Vagina (tissue), 2 donors: ENCODE data around the gene PCDHA9. TPM values are rescaled to one million over a fixed set of nuclear protein-coding genes. Genes with fewer than 3 reads are reported as not detected.
A peak's percentile ranks its signal among the peaks of the same experiment; 100 is the strongest.
"Not testable (repeated sequence)": the region's sequence is repeated elsewhere in the genome, so short reads cannot be mapped to it uniquely, and the experiment has no call there.

ENCODE experiments used
- DNase-seq, 2 donors: peaks; one replicate each; pipeline ENCODE4 v3.0.0-alpha.2; 2017; ENCODE audit errors: extremely low spot score in 2 of 2
- H3K27ac ChIP-seq: fragments of 200-600 bp; sonication (generic); one replicate; pipeline ENCODE4 v1.5.1; 2019
- H3K27me3 ChIP-seq: fragments of 200-600 bp; sonication (generic); one replicate; pipeline ENCODE4 v1.5.1; 2019
- H3K36me3 ChIP-seq, 2 donors: fragments of 200-600 bp; sonication (generic); one replicate each; pipeline ENCODE4 v1.5.1; 2017 to 2019
- H3K4me1 ChIP-seq: fragments of 200-600 bp; sonication (generic); one replicate; pipeline ENCODE4 v1.5.1; 2019
- H3K4me3 ChIP-seq, 2 donors: fragments of 200-600 bp; sonication (generic); 1 replicate in 1 of 2; 2 replicates in 1 of 2; pipeline ENCODE4 v1.5.1; 2016 to 2019
- H3K9me3 ChIP-seq: fragments of 200-600 bp; sonication (generic); one replicate; pipeline ENCODE4 v1.5.1; 2019
- POLR2A ChIP-seq, 2 donors: fragments of 450-650 bp; IDR thresholded peaks; one replicate each; pipeline ENCODE4 v1.6.1; 2017; ENCODE audit warnings: antibody characterized with exemption in 2 of 2, mild to moderate bottlenecking in 2 of 2, moderate library complexity in 2 of 2
- POLR2AphosphoS5 ChIP-seq, 2 donors: sonication (generic); formaldehyde crosslinking; IDR thresholded peaks; one replicate each; pipeline ENCODE4 v1.9.0; 2017; ENCODE audit warnings: antibody characterized with exemption in 2 of 2, mild to moderate bottlenecking in 2 of 2, low read depth in 1 of 2; ENCODE audit not compliant: insufficient read depth in 1 of 2
- intact Hi-C: fragments of 100-400 bp; cut with DNase I; formaldehyde crosslinking; loops from one replicate; pipeline ENCODE4 v1.15.1; 2023
- total RNA-seq: library from RNA; depleted of rRNA; stranded (reverse); fragments of >200 nt; gene quantifications from one replicate; pipeline ENCODE4 v1.2.3, GENCODE V29; 2016
- TF ChIP-seq, protein P1 (sequence below), 3 experiments: fragments of 450-650 bp in 2 of 3; fragments of 200-600 bp in 1 of 3; sonication (generic) in 1 of 3; IDR thresholded peaks; one replicate each; pipeline ENCODE4 v1.5.1; 2017 to 2019; ENCODE audit warnings: antibody characterized with exemption in 3 of 3, mild to moderate bottlenecking in 2 of 3, moderate library complexity in 2 of 3

PCDHA9 gene
- total RNA-seq, 1 donor from 2014 or later, result 0.25 TPM

DNA sequence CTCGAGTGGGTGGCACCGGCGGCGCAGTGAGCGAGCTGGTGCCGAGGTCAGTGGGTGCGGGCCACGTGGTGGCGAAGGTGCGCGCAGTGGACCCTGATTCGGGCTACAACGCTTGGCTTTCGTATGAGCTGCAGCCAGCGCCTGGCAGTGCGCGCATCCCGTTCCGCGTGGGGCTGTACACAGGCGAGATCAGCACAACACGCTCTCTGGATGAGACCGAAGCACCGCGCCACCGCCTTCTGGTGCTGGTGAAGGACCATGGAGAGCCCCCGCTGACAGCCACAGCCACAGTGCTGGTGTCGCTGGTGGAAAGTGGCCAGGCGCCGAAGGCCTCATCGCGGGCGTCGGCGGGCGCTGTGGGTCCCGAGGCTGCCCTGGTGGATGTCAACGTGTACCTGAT lies 24.7 kb upstream of the PCDHA9 start:
- DNase-seq, result no peak
- H3K27me3 ChIP-seq, result no peaks in the 10 kb centered on the region
- H3K36me3 ChIP-seq, result no peaks in the 10 kb centered on the region
- intact Hi-C loops, result no loop called here
- peaks cover 3% of the 10 kb centered on the region for H3K9me3 ChIP-seq
- TF ChIP-seq POLR2A (IDR thresholded peaks at IDR 0.05), result no peak
- no peak for TF ChIP-seq POLR2AphosphoS5 (IDR thresholded peaks at IDR 0.05; ENCODE audit: insufficient read depth in 1 of 2, low read depth in 1 of 2)
- TF ChIP-seq, protein P1, sequence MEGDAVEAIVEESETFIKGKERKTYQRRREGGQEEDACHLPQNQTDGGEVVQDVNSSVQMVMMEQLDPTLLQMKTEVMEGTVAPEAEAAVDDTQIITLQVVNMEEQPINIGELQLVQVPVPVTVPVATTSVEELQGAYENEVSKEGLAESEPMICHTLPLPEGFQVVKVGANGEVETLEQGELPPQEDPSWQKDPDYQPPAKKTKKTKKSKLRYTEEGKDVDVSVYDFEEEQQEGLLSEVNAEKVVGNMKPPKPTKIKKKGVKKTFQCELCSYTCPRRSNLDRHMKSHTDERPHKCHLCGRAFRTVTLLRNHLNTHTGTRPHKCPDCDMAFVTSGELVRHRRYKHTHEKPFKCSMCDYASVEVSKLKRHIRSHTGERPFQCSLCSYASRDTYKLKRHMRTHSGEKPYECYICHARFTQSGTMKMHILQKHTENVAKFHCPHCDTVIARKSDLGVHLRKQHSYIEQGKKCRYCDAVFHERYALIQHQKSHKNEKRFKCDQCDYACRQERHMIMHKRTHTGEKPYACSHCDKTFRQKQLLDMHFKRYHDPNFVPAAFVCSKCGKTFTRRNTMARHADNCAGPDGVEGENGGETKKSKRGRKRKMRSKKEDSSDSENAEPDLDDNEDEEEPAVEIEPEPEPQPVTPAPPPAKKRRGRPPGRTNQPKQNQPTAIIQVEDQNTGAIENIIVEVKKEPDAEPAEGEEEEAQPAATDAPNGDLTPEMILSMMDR (IDR thresholded peaks at IDR 0.05), result no peak
- no peaks in the 10 kb centered on the region for H3K4me1 ChIP-seq
- H3K4me3 ChIP-seq, result no peak overlapping the region
- no peak overlapping the region for H3K27ac ChIP-seq

DNA sequence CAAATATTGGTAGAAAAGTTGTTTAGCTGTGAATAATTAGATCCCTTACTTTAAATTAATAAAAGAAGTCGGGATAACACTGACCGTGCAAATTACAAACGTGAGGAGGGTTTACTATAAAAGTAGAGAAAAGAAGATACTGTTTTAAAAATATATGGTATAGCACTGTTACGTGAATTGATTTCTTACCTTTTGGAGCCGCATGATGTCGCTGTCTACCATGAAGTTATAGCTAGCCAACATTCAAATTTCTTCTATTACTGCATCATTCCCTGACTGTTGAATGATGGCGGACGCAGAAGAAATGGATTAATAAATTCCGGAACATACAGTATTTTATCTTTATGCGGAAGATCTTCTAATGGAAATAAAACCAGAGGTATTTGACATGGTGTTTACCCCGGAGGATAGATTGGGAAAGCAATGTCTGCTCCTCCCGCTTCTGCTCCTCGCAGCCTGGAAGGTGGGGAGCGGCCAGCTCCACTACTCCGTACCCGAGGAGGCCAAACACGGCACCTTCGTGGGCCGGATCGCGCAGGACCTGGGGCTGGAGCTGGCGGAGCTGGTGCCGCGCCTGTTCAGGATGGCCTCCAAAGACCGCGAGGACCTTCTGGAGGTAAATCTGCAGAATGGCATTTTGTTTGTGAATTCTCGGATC lies 20.3 kb upstream of the PCDHA9 start, which contains the start of gene PCDHA6:
PCDHA6 (plus strand) TSS at position 257 of the 658 bp plus-strand sequence; CDS start at position 389, 132 bp downstream.
- H3K9me3 ChIP-seq, result no peaks in the 10 kb centered on the region
- DNase-seq, result no peak
- peak within 1 kb of the TSS in 1 of 2 donors; percentile 24 for H3K4me3 ChIP-seq
- TF ChIP-seq, protein P1 (IDR thresholded peaks at IDR 0.05), result no peak
- no peak for TF ChIP-seq POLR2A (IDR thresholded peaks at IDR 0.05)
- no peak for TF ChIP-seq POLR2AphosphoS5 (IDR thresholded peaks at IDR 0.05; ENCODE audit: insufficient read depth in 1 of 2, low read depth in 1 of 2)
- H3K27ac ChIP-seq, result no peak within 1 kb of the TSS
- intact Hi-C loops, result no loop called here
- no peaks in the 10 kb centered on the region for H3K4me1 ChIP-seq
- no peaks in the 10 kb centered on the region for H3K27me3 ChIP-seq
- H3K36me3 ChIP-seq, result no peaks in the 10 kb centered on the region

DNA sequence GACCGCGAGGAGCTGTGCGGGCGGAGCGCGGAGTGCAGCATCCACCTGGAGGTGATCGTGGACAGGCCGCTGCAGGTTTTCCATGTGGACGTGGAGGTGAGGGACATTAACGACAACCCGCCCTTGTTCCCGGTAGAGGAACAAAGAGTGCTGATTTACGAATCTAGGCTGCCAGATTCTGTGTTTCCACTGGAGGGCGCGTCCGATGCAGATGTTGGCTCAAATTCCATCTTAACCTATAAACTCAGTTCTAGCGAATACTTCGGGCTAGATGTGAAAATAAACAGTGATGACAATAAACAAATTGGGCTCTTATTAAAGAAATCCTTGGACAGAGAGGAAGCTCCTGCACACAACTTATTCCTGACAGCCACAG lies 19.8 kb upstream of the PCDHA9 start:
- Histone ChIP-seq H3K27me3 (no peaks in the 10 kb centered on the region), H3K27ac (no peak overlapping the region), H3K4me1 (no peaks in the 10 kb centered on the region), H3K9me3 (no peaks in the 10 kb centered on the region), H3K4me3 (peak overlapping the region in 1 of 2 donors; percentile 24), H3K36me3 (no peaks in the 10 kb centered on the region)
- DNase-seq, result no peak
- intact Hi-C loops, result no loop called here
- TF ChIP-seq, protein P1 (IDR thresholded peaks at IDR 0.05), result no peak
- no peak for TF ChIP-seq POLR2A (IDR thresholded peaks at IDR 0.05)
- TF ChIP-seq POLR2AphosphoS5 (IDR thresholded peaks at IDR 0.05; ENCODE audit: insufficient read depth in 1 of 2, low read depth in 1 of 2), result no peak

DNA sequence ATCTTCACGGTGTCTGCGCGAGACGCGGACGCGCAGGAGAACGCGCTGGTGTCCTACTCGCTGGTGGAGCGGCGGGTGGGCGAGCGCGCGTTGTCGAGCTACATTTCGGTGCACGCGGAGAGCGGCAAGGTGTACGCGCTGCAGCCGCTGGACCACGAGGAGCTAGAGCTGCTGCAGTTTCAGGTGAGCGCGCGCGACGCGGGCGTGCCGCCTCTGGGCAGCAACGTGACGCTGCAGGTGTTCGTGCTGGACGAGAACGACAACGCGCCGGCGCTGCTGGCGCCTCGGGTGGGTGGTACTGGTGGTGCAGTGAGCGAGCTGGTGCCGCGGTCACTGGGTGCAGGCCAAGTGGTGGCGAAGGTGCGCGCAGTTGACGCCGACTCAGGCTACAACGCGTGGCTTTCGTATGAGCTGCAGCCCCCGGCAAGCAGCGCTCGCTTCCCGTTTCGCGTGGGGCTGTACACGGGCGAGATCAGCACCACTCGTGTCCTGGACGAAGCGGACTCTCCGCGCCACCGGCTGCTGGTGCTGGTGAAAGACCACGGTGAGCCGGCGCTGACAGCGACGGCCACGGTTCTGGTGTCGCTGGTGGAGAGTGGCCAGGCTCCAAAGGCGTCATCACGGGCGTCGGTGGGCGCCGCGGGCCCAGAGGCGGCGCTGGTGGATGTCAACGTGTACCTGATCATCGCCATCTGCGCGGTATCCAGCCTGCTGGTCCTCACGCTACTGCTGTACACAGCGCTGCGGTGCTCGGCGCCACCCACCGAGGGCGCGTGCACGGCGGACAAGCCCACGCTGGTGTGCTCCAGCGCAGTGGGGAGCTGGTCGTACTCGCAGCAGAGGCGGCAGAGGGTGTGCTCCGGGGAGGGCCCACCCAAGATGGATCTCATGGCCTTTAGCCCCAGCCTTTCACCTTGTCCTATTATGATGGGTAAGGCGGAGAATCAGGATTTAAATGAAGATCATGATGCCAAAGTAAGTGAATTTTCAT lies 18.4 kb upstream of the PCDHA9 start:
- H3K9me3 ChIP-seq, intact Hi-C loops, H3K4me1 ChIP-seq, H3K27me3 ChIP-seq, H3K36me3 ChIP-seq, H3K4me3 ChIP-seq, H3K27ac ChIP-seq, DNase-seq: not testable (repeated sequence)

DNA sequence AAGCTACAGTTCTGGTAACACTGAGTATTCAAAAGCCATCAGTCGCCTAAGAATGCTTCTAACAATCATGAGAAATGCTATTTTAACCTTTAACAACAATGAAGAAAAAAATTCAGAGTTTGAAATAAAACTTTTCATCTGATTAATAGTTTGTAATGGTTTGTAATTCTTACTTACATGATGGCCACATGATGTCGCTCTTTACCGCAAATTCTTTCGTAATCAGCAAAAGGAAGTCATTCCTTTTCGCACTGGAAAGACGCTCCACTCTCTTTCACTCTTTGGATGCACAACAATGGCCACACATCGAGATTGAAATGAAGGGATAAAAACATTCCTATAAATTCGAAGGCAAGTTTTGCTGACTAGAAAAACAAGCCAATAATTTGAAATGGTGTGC lies 14.2 kb upstream of the PCDHA9 start, which contains the start of gene PCDHA7:
PCDHA7 (plus strand) TSS at position 277 of the 400 bp plus-strand sequence; CDS start at position 392, 115 bp downstream.
- Histone ChIP-seq H3K4me1 (no peaks in the 10 kb centered on the region), H3K4me3 (peak within 1 kb of the TSS; percentile 13 to 16), H3K27me3 (no peaks in the 10 kb centered on the region), H3K27ac (no peak within 1 kb of the TSS), H3K36me3 (no peaks in the 10 kb centered on the region), H3K9me3 (no peaks in the 10 kb centered on the region)
- intact Hi-C loops, result no loop called here
- DNase-seq, result no peak
- no peak for TF ChIP-seq POLR2AphosphoS5 (IDR thresholded peaks at IDR 0.05; ENCODE audit: insufficient read depth in 1 of 2, low read depth in 1 of 2)
- no peak for TF ChIP-seq POLR2A (IDR thresholded peaks at IDR 0.05)
- TF ChIP-seq, protein P1 (IDR thresholded peaks at IDR 0.05), result no peak

DNA sequence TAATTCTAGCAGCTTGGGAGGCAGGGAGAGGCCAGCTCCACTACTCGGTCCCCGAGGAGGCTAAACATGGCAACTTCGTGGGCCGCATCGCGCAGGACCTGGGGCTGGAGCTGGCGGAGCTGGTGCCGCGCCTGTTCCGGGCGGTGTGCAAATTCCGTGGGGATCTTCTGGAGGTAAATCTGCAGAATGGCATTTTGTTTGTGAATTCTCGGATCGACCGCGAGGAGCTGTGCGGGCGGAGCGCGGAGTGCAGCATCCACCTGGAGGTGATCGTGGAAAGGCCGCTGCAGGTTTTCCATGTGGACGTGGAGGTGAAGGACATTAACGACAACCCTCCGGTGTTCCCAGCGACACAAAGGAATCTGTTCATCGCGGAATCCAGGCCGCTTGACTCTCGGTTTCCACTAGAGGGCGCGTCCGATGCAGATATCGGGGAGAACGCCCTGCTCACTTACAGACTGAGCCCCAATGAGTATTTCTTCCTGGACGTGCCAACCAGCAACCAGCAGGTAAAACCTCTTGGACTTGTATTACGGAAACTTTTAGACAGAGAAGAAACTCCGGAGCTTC lies 13.7 kb upstream of the PCDHA9 start:
- H3K27me3 ChIP-seq, H3K27ac ChIP-seq, DNase-seq, intact Hi-C loops, H3K36me3 ChIP-seq, H3K4me1 ChIP-seq, H3K9me3 ChIP-seq: not testable (repeated sequence)
- peak overlapping the region; percentile 13 to 16 for H3K4me3 ChIP-seq
